GM19099 (cell line): ENCODE measurements around the gene RGS6.

Experiments used
- POLR2A ChIP-seq: IDR thresholded peaks from 3 replicates; pipeline ENCODE4 v1.6.1; 2011; ENCODE audit warnings: low read depth; ENCODE audit not compliant: insufficient read length; ENCODE audit errors: extremely low read depth

Gene RGS6

DNA sequence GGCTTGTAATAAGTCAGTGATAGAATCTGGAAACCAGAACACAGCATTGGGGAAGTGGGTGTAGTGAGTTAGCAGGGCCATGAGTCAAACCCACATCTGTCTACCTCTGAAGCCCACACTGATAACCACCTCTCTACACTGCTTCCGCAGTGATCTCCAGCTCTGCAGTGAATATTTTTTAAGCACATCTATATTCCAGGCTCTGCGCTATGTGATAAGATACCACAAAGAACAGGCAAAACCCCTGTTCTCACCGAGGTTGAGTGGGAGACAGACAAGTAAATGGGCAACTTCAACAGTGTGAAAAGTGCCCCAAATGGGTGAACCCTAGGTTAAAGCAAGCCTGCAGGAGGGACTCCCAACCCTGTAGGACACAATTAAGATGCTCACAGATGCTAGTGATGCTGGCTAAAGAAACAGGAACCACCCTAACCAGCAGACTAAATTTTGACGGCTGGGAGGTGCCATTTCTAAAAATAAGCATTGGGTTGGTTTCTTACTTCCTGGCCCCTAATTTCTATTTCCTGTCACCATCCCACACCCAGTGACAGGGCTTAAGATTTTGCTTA lies 586.7 kb downstream of the RGS6 start:
- no peak for TF ChIP-seq POLR2A

DNA sequence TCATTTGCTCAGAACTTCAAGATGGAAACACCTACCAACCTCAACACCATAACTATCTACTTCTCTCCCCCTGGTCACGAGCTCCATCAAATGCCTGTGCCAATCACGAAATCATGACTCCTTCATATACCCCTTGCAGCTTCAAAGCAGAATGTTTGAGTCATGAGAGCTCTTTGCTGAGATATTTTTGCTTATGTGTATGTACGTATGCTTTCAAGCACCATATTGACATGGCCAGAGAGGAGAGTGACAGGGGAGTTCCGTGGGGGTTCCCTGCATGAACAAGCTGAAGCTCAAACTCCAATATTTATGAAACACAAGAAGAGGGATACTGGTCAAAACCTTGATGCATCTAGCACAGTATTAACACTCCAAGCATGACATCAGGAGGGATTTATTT lies 587.3 kb downstream of the RGS6 start:
- TF ChIP-seq POLR2A, result no peak

DNA sequence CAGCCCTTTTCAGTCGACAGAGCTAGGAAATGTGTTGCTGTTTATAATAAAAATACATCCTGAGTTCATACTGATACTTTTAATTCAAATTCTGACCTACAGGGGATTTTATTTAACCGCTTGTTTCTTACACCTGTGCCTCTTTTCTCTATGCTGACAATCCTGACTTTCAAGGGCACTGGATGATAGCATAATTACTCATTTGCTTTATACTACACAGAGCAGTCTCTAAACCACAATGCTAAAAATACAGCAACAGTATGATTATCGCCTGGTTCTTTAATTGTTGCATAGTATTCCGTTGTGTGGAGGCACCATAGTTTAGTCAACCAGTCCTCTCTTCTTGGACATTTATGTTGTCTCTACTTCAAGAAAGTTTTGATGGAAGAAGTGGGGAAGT lies 588.8 kb downstream of the RGS6 start:
- no peak for TF ChIP-seq POLR2A

DNA sequence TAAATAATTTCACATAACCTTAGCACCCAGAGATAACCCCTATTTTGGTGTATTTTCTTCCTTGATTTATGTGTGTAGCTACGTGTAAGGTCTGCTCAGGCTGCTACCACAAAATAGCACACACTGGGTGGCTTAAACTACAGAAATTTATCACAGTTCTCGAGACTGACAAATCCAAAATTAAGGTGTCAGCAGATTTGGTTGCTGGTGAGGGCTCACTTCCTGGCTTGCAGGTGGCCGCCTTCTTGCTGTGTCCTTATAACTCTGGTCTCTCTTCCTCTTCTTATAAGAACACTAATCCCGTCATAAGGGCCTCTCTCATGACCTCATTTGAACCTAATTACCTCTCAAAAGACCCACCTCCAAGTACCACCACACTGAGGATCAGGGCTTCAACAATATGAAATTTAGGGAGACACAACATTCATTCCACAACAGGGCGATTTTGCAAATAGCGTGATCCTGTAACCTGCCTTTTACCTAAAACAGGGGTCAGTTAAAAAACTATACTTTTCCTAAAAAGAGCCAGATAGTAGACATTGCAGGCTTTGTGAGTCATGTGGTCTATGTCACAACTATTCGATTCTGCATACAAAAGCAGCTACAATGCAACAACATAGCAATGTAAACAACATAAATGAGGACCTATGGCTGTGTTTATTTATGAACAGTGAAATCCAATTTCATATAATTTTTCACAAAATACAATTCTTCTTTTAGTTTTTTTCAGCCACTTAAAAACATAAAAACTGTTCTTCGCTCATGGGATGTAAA lies 589.9 kb downstream of the RGS6 start:
- no peak for TF ChIP-seq POLR2A

DNA sequence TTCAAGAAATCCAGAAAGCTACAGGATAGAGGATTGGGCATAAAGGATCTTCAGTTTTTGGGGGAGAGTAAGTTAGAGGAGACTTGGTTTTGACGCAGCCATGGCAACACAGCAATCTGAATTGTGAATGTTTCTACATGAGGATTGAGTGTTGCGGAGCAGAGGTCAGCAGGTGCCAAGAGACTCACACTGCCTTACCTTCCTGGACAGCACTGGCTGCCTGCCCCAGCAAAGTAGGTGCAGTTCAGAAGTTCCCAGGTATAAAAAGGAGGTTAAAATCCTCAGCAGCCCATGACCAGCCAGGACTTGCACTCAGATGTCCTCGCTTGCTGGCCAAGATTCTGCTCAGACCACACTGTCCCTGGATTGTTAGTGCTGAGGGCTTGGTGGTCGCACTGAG lies 590.6 kb downstream of the RGS6 start:
- no peak for TF ChIP-seq POLR2A

DNA sequence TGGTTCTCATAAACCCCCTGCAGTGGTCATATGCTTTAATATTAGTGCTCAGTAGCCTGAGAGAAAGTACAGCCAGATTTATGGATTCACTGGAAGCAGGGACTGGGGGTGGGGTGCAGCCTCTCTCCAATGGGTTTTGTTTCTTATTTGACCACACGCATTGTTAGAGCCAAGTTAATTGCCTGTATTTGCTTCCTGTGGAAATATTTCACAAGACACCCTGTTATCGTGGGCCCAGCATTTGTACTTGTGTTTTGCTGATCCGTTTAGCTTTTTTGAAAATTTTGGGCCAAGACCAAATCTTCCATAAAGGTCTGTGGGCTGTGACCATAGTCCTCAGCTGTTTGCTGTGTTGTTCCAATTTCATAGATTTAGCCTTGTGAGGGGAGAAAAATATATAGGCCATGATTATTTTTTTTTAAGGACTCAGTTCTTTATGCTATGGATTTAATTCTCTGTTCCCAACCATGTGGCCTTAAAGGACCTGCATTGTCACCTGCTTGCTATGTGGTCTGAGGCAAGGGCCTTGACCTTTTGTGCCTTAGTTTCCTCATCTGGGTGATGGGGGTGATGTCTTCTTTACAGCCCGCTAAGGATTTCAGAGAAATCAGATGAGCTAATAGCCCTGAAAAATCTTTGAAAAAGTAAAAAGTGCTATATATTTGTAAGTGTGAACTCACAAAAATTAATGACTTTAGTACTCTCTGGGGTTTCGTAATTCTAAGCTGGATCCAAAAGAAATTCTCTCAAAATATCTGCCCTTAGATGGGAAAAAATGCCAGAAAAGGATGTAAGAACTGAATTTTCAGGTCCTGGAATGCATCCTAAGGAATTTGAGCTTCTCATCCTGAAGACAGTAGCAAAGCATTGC lies 591.4 kb downstream of the RGS6 start:
- TF ChIP-seq POLR2A, result no peak

DNA sequence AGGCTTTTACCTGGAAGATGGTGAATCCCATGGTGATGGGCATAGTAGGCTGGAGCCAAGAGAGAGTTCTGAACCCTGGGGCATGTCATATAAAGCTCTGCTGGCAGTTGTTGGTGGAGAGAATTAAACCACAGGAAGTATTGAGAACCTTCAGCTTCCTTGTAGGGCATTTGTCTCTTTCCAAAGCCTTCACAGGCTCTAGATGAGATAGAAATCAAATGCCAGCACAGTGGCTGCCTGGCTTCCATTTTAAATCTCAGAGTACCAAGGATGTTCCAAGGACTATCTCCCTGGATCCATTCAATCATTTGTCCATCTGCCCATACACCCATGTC lies 592.0 kb downstream of the RGS6 start:
- TF ChIP-seq POLR2A, result no peak

DNA sequence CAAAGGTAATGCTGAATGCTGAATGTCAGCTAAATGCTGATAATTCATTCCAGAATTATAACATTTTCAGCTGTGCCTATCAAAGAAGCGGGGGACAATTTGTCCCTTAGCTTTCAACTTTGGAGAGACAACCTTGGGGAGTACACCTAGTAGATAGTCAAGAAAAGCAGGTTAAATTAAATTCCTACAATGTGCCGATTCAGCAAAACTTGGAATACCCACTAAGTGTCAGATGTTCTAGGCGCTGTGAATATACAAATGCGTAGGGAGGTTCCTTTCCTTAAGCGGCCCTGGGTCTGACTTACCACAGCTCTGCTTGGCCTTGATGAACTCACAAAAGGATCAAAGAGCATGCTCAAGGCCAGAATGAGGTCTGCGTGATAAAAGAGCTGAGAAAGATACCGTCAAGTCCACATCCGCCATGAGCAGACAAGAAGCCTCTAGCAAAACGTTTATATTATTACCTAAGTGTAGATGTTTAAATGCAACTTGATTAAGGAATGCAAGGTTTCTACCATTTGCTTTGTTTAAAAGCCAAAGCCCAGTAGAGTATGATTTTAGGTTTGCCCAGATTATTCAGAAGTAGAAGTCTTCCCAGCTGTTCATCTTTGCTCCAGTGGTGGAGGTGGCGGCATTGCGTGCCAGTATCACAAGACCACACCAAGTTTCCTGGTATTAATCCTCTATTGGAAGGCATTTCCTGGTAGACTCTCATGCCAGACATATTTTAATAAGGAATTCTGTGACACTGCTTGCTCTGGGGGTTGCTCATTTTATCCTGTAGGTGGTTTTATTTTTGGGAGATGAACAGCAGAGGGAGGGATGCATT lies 593.1 kb downstream of the RGS6 start:
- TF ChIP-seq POLR2A, result no peak

DNA sequence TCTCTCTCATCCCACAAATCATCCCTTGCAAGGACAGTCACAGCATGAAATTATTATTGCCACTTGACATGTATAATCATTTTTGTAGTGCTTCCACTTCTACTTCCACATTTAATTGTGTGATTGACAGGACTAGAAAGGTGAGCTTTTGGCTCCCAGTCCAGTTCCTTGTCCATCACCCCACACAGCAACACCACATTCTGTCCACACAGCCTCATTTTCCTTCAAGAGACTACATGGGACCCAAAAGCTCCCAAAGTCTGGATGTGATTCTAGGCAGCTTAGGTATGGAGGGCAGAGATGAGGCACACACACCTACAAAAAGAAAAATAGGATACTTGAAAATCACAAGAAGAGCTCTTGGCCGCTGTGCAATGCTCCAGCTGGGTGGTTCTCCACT lies 595.4 kb downstream of the RGS6 start:
- TF ChIP-seq POLR2A, result no peak

DNA sequence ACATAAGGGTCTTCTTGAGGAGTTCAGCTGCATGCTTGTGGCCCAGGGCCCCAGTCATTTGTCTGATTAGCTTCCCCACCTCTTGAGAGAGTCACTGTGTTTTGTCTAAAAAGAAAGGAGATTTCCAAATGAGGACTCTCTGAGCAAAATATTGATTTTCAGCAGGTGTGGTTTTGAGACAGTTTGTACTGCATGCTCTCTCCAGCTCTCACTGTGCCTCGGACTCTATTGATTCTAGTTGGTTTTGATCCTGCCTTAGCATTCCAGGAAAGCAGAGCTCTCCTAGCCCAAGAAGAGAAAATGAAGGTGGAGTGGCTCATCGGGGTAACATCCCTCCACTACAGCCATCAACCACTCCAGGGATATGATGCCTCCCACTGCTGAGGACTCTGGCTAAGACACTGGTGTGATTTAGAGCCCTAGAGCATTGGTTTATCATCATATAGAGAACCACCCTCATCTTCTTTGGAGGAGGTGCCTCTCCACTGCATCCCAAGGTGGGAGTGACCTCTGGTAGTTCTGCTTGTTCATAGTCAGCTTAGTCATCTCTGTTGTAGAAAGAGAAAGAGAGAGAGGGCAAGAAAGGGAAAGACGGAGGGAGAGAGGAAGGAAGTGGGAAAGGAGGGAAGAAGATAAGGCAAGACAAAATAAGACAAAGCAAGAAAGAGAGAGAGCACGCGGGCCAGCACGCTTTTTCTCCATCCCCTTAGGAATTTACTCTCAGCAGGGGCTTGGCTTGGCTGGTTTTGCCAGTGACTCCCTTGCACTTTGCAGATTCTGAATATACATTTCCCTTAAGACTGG lies 596.0 kb downstream of the RGS6 start:
- no peak for TF ChIP-seq POLR2A

DNA sequence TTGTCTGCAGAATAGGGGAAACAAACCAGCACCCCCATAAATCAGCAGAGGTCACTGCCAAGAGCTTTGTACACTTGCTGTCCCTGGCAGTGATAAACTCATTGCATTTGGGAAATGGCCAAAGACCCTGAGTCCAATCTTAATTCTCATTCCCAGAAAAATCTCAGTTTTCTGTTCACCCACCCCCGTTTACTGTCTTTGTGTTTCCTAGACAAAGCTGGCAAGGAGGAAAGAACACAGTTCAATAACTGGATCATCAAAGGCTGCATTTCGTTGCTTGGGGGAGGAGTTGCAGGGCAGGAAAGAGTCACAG lies 596.6 kb downstream of the RGS6 start:
- TF ChIP-seq POLR2A, result no peak

DNA sequence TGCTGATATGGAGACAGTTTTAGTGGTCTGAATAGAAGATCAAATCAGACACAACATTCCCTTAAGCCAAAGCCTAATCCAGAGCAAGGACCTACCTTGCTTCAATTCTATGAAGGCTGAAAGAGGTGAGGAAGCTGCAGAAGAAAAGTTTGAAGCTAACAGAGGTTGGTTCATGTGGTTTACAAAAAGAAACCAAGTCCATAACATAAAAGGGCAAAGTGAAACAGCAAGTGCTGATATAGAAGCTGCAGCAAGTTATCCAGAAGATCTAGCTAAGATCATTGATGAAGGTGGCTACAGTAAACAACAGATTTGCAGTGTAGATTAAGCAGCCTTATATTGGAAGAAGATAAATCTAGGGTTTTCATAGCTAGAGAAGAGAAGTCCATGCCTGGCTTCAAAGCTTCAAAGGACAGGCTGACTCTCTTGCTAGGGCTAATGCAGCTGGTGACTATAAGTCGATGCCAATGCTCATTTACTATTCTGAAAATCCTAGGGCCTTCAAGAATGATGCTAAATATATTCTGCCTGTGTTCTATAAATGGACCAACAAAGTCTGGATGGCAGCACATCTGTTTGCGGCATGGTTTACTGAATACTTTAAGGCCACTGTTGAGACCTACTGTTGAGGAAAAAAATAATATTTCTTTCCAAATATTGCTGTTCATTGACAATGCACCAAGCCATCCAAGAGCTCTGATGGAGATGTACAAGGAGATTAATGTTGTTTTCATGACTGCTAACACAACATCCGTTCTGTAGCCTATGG lies 600.6 kb downstream of the RGS6 start:
- no peak for TF ChIP-seq POLR2A

DNA sequence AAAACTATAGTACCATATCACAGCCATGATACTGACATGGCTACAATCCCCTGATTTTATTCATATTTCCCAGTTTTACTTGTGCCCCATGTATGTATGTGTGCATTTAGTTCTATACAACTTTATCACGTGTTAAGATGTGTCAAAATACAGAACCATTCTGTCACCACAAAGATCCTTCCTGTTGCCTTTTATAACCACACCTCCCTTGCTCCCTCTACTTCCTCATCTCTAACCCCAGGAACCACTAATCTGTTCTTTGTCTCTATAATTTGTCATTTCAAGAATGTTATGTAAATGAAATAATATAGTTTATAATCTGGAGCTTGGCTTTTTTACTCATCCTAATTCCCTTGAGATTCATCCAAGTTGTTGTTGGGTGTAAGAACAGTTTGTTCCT lies 603.3 kb downstream of the RGS6 start:
- TF ChIP-seq POLR2A, result no peak

DNA sequence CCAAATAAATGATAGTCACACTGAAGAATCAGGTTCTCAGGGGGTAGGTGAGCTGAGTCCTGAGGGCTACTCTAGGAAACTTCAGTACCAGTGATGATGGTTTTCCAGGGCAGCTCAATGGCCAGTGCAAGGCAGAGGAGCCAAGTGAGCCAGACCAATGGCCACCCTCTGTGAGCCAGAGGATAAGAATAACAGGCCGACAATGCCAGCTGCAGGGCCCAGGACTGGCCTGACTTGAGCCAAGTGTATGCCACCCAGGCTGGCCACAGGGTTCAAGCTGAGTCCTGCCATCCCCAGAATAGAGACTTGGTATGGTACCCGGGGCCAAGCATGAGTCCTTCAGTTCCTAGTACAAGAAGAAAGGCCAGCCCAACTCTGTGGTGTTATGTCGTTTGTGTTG lies 606.2 kb downstream of the RGS6 start:
- no peak for TF ChIP-seq POLR2A
